Measurements from ENCODE around the gene PDE6H.

Gene PDE6H

DNA sequence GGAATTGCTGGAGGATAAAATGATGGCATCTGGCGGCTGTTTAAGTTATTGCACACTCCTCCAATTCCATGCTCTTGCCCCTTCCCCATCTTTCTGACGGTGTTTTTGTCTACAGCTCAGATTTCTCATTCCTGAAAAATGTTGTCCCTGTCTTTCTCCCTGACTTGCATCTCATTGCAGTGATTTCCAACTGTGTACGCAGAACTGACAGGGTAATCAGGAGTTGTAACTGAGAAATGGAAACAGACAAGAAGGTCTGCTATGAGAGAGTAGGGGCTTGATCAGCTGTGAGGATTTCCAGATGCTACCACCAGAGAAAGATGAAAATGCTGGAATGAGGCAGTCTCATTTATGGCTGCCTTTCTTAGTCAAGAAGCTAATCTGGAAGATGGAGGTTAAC, 35.8 kb upstream of the PDE6H start:
- Histone ChIP-seq H3K4me3 (ENCODE audit: low read length in 2 of 2) (no peak overlapping the region), H3K27ac (ENCODE audit: low read length) (no peak overlapping the region), H3K36me3 (ENCODE audit: control insufficient read depth in 2 of 2, insufficient read depth in 2 of 2, low read length in 2 of 2) (no peaks in the 10 kb centered on the region), H3K9ac (ENCODE audit: low read length in 2 of 2) (no peak overlapping the region), H3K4me1 (ENCODE audit: control insufficient read depth, insufficient read depth, low read length) (no peaks in the 10 kb centered on the region), H3K9me3 (ENCODE audit: control insufficient read depth in 2 of 2, low read length in 2 of 2) (no peaks in the 10 kb centered on the region), H3K27me3 (ENCODE audit: control insufficient read depth in 1 of 2, insufficient read depth in 2 of 2, low read length in 2 of 2) (no peaks in the 10 kb centered on the region)

DNA sequence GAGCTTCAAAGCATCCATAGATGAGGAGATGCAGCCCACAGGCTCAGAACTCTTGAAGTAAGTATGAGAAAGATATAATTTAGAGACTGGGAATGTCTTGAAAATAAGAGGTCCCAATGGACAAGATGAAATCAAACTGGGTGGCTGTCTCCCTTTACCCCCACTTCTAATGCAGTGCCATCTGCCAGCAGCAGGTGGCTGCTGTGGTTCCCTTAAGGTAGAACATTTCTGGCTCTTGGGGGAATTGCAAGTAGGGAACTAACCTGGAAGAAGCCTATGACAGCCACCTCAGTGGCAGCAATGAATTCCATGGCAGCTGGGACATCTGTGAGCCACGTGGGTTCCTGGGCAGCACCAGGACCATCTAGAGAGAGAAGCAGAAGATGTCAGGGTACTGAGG, 35.2 kb upstream of the PDE6H start:
- no peaks in the 10 kb centered on the region for H3K9me3 ChIP-seq (ENCODE audit: control insufficient read depth in 2 of 2, low read length in 2 of 2)
- no peak overlapping the region for H3K9ac ChIP-seq (ENCODE audit: low read length in 2 of 2)
- no peak overlapping the region for H3K27ac ChIP-seq (ENCODE audit: low read length)
- H3K27me3 ChIP-seq (ENCODE audit: control insufficient read depth in 1 of 2, insufficient read depth in 2 of 2, low read length in 2 of 2): no peaks in the 10 kb centered on the region
- H3K4me3 ChIP-seq (ENCODE audit: low read length in 2 of 2): no peak overlapping the region
- H3K4me1 ChIP-seq (ENCODE audit: control insufficient read depth, insufficient read depth, low read length): no peaks in the 10 kb centered on the region
- H3K36me3 ChIP-seq (ENCODE audit: control insufficient read depth in 2 of 2, insufficient read depth in 2 of 2, low read length in 2 of 2): no peaks in the 10 kb centered on the region

- Histone ChIP-seq H3K36me3 (ENCODE audit: control insufficient read depth in 2 of 2, insufficient read depth in 2 of 2, low read length in 2 of 2) (no peaks in the 10 kb centered on the region), H3K4me3 (ENCODE audit: low read length in 2 of 2) (no peak within 1 kb of the TSS)
Observed at GRCh38 chr12:14938301-14938700, 34.5 kb upstream of the PDE6H start, which contains the start of gene ERP27. Gene ERP27, minus strand, starts transcription at chr12:14938537. Its CDS starts 29 bp downstream, at chr12:14938508.

DNA sequence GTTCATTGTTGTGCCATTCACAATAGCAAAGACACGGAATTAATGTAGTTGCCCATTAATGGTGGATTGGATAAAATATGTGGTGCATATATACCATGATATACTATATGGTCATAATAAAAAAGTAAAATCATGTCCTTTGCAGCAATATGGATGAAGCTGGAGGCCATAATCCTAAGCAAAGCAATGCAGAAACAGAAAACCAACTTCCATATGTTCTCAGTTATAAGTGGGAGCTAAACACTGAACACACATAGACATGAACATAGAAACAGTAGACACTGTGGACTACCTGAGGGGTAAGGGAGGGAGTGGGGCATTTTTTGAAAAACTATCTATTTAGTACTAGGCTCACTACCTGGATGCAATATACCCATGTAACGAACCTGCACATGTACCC, 31.5 kb upstream of the PDE6H start:
- no peaks in the 10 kb centered on the region for H3K27me3 ChIP-seq (ENCODE audit: control insufficient read depth in 1 of 2, insufficient read depth in 2 of 2, low read length in 2 of 2)
- no peaks in the 10 kb centered on the region for H3K36me3 ChIP-seq (ENCODE audit: control insufficient read depth in 2 of 2, insufficient read depth in 2 of 2, low read length in 2 of 2)
- no peak overlapping the region for H3K4me3 ChIP-seq (ENCODE audit: low read length in 2 of 2)
- H3K9me3 ChIP-seq (ENCODE audit: control insufficient read depth in 2 of 2, low read length in 2 of 2): no peaks in the 10 kb centered on the region
- H3K27ac ChIP-seq (ENCODE audit: low read length): no peak overlapping the region
- no peak overlapping the region for H3K9ac ChIP-seq (ENCODE audit: low read length in 2 of 2)
- no peaks in the 10 kb centered on the region for H3K4me1 ChIP-seq (ENCODE audit: control insufficient read depth, insufficient read depth, low read length)

More at GRCh38 chr12:14938301-14938700, 34.5 kb upstream of the PDE6H start, which contains the start of gene ERP27:
- Histone ChIP-seq H3K27ac (ENCODE audit: low read length) (no peak within 1 kb of the TSS), H3K4me1 (ENCODE audit: control insufficient read depth, insufficient read depth, low read length) (no peaks in the 10 kb centered on the region), H3K9me3 (ENCODE audit: control insufficient read depth in 2 of 2, low read length in 2 of 2) (no peaks in the 10 kb centered on the region), H3K9ac (ENCODE audit: low read length in 2 of 2) (no peak within 1 kb of the TSS), H3K27me3 (ENCODE audit: control insufficient read depth in 1 of 2, insufficient read depth in 2 of 2, low read length in 2 of 2) (no peaks in the 10 kb centered on the region)

DNA sequence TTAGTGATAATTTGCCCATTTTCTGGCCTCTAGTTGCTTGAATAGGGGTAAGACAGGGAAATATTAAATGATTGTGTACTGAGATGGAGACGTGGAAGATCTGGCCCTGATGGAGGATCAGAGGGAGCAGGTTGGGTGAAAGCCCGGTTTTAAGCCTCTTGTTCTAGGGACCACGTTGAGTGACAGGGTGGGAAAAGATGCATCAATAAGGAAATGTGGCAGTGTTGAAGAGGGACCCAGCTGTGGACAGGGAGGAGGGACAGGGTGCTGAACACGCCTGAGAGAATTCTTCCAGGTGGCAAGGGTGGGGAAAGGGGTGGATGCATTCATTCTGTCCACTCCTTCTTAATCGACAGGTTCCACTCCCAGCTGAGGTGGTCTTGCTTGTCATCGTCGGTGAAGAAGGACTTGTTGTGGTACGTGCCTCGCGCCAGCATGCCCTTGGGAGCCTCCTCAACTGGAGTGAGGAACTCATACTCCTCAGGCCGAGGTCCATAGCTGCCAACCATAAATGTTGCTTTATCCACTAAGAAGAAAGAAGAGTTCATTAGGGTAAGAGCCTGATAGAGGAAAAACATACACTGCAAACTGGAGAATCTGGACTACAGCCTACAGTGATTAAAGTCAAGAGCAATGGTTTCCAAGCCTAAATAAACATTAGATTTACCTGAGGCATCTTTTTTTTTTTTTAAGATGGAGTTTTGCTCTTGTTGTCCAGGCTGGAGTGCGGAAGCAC, 30.5 kb upstream of the PDE6H start:
- Histone ChIP-seq H3K27ac (ENCODE audit: low read length) (no peak overlapping the region), H3K4me1 (ENCODE audit: control insufficient read depth, insufficient read depth, low read length) (no peaks in the 10 kb centered on the region), H3K9me3 (ENCODE audit: control insufficient read depth in 2 of 2, low read length in 2 of 2) (no peaks in the 10 kb centered on the region), H3K36me3 (ENCODE audit: control insufficient read depth in 2 of 2, insufficient read depth in 2 of 2, low read length in 2 of 2) (no peaks in the 10 kb centered on the region), H3K4me3 (ENCODE audit: low read length in 2 of 2) (no peak overlapping the region), H3K9ac (ENCODE audit: low read length in 2 of 2) (no peak overlapping the region), H3K27me3 (ENCODE audit: control insufficient read depth in 1 of 2, insufficient read depth in 2 of 2, low read length in 2 of 2) (no peaks in the 10 kb centered on the region)

- no peaks in the 10 kb centered on the region for H3K36me3 ChIP-seq (ENCODE audit: control insufficient read depth in 2 of 2, insufficient read depth in 2 of 2, low read length in 2 of 2)
- H3K9me3 ChIP-seq (ENCODE audit: control insufficient read depth in 2 of 2, low read length in 2 of 2): no peaks in the 10 kb centered on the region
- H3K9ac ChIP-seq (ENCODE audit: low read length in 2 of 2): no peak overlapping the region
- H3K27ac ChIP-seq (ENCODE audit: low read length): no peak overlapping the region
- H3K4me1 ChIP-seq (ENCODE audit: control insufficient read depth, insufficient read depth, low read length): peaks cover 6% of the 10 kb centered on the region
- no peaks in the 10 kb centered on the region for H3K27me3 ChIP-seq (ENCODE audit: control insufficient read depth in 1 of 2, insufficient read depth in 2 of 2, low read length in 2 of 2)
- no peak overlapping the region for H3K4me3 ChIP-seq (ENCODE audit: low read length in 2 of 2)
Observed at GRCh38 chr12:14946162-14946561, 26.7 kb upstream of the PDE6H start.

- H3K27ac ChIP-seq (ENCODE audit: low read length): no peak overlapping the region
- no peaks in the 10 kb centered on the region for H3K27me3 ChIP-seq (ENCODE audit: control insufficient read depth in 1 of 2, insufficient read depth in 2 of 2, low read length in 2 of 2)
- no peaks in the 10 kb centered on the region for H3K36me3 ChIP-seq (ENCODE audit: control insufficient read depth in 2 of 2, insufficient read depth in 2 of 2, low read length in 2 of 2)
- no peak overlapping the region for H3K9ac ChIP-seq (ENCODE audit: low read length in 2 of 2)
- no peaks in the 10 kb centered on the region for H3K9me3 ChIP-seq (ENCODE audit: control insufficient read depth in 2 of 2, low read length in 2 of 2)
- no peak overlapping the region for H3K4me3 ChIP-seq (ENCODE audit: low read length in 2 of 2)
- H3K4me1 ChIP-seq (ENCODE audit: control insufficient read depth, insufficient read depth, low read length): peaks cover 6% of the 10 kb centered on the region
Observed at GRCh38 chr12:14946861-14947260, 26.0 kb upstream of the PDE6H start.

DNA sequence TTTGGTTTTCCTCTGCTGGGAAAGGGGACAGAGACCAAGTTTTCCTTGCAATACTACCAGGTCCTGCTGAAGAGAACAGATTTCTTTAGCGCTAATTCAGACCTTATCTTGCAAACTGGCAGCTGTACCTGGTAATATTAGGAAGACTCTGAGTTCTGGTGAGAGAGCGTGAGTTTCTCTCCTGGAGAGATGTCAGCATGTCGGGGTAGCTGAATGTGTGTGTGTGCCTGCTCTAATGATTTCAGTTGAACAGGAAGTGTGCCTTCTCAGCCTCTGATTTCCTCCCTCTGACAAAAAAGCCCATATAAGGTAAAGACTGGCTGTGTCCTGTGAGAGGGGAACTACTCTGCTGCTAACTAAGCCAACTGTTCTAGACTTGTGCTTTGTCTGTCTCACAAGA, 24.2 kb upstream of the PDE6H start:
- no peaks in the 10 kb centered on the region for H3K36me3 ChIP-seq (ENCODE audit: control insufficient read depth in 2 of 2, insufficient read depth in 2 of 2, low read length in 2 of 2)
- peak overlapping the region; percentile 41 for H3K27ac ChIP-seq (ENCODE audit: low read length)
- H3K27me3 ChIP-seq (ENCODE audit: control insufficient read depth in 1 of 2, insufficient read depth in 2 of 2, low read length in 2 of 2): no peaks in the 10 kb centered on the region
- peaks cover 6% of the 10 kb centered on the region for H3K4me1 ChIP-seq (ENCODE audit: control insufficient read depth, insufficient read depth, low read length)
- no peaks in the 10 kb centered on the region for H3K9me3 ChIP-seq (ENCODE audit: control insufficient read depth in 2 of 2, low read length in 2 of 2)
- H3K9ac ChIP-seq (ENCODE audit: low read length in 2 of 2): no peak overlapping the region
- H3K4me3 ChIP-seq (ENCODE audit: low read length in 2 of 2): peak overlapping the region in 1 of 2 donors; percentile 31

GRCh38 chr12:14949631-14950030, 23.2 kb upstream of the PDE6H start:
- Histone ChIP-seq H3K4me1 (ENCODE audit: control insufficient read depth, insufficient read depth, low read length) (peaks cover 6% of the 10 kb centered on the region), H3K9me3 (ENCODE audit: control insufficient read depth in 2 of 2, low read length in 2 of 2) (no peaks in the 10 kb centered on the region), H3K27me3 (ENCODE audit: control insufficient read depth in 1 of 2, insufficient read depth in 2 of 2, low read length in 2 of 2) (no peaks in the 10 kb centered on the region), H3K36me3 (ENCODE audit: control insufficient read depth in 2 of 2, insufficient read depth in 2 of 2, low read length in 2 of 2) (no peaks in the 10 kb centered on the region), H3K4me3 (ENCODE audit: low read length in 2 of 2) (no peak overlapping the region), H3K9ac (ENCODE audit: low read length in 2 of 2) (no peak overlapping the region), H3K27ac (ENCODE audit: low read length) (no peak overlapping the region)

DNA sequence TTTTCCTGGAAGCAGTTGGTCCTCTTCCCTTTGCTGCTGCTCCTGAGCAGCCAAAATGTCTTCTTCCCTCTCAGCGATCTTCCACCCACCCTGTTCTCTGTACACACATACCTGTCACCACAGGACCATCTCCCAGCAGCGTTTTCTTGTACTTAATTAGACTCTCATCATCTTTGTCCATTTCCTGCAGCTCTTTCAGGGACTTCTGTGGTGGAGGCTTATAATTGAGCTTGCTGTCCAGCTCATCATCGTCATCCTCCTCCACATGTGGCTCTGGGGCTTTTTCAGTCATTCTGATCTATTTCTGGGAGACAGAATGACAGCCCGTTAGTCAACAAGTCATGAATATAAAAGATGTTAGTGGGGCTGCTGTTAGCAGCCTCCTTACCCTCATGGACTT, 22.4 kb upstream of the PDE6H start:
- H3K27ac ChIP-seq (ENCODE audit: low read length): no peak overlapping the region
- no peak overlapping the region for H3K9ac ChIP-seq (ENCODE audit: low read length in 2 of 2)
- H3K4me1 ChIP-seq (ENCODE audit: control insufficient read depth, insufficient read depth, low read length): peaks cover 6% of the 10 kb centered on the region
- no peaks in the 10 kb centered on the region for H3K36me3 ChIP-seq (ENCODE audit: control insufficient read depth in 2 of 2, insufficient read depth in 2 of 2, low read length in 2 of 2)
- H3K27me3 ChIP-seq (ENCODE audit: control insufficient read depth in 1 of 2, insufficient read depth in 2 of 2, low read length in 2 of 2): no peaks in the 10 kb centered on the region
- H3K9me3 ChIP-seq (ENCODE audit: control insufficient read depth in 2 of 2, low read length in 2 of 2): no peaks in the 10 kb centered on the region
- H3K4me3 ChIP-seq (ENCODE audit: low read length in 2 of 2): no peak overlapping the region

- H3K9ac ChIP-seq (ENCODE audit: low read length in 2 of 2): no peak overlapping the region
- peaks cover 6% of the 10 kb centered on the region for H3K4me1 ChIP-seq (ENCODE audit: control insufficient read depth, insufficient read depth, low read length)
- no peak overlapping the region for H3K4me3 ChIP-seq (ENCODE audit: low read length in 2 of 2)
- H3K27me3 ChIP-seq (ENCODE audit: control insufficient read depth in 1 of 2, insufficient read depth in 2 of 2, low read length in 2 of 2): no peaks in the 10 kb centered on the region
- no peaks in the 10 kb centered on the region for H3K36me3 ChIP-seq (ENCODE audit: control insufficient read depth in 2 of 2, insufficient read depth in 2 of 2, low read length in 2 of 2)
- H3K27ac ChIP-seq (ENCODE audit: low read length): peak overlapping the region; percentile 38
- no peaks in the 10 kb centered on the region for H3K9me3 ChIP-seq (ENCODE audit: control insufficient read depth in 2 of 2, low read length in 2 of 2)
Observed at GRCh38 chr12:14950982-14951746, 21.7 kb upstream of the PDE6H start.
